Lung (tissue), 12 donors: ENCODE results near the gene NAV2. TPM values are rescaled to one million over a fixed set of nuclear protein-coding genes. Genes with fewer than 3 reads are reported as not detected.

Source experiments
- ATAC-seq: fragments of 200-7000 bp; cut with Tn5 transposase; one replicate; pipeline ENCODE4 v1.9.1; 2020; ENCODE audit warnings: moderate number of reproducible peaks; ENCODE audit not compliant: insufficient read depth, low FRiP score
- DNase-seq, 3 donors: peaks; one replicate each; pipeline ENCODE4 v3.0.0-alpha.2; 2013 to 2017
- H3K27ac ChIP-seq, 2 donors: one replicate each; pipeline ENCODE4 v1.5.1; 2013; ENCODE audit warnings: mild to moderate bottlenecking in 2 of 2, moderate library complexity in 2 of 2, control low read depth in 1 of 2, inconsistent platforms in 1 of 2, low read depth in 1 of 2, low read length in 1 of 2
- H3K27me3 ChIP-seq, 3 donors: one replicate each; pipeline ENCODE4 v1.5.1; 2013; ENCODE audit warnings: low read length in 2 of 3; ENCODE audit not compliant: control insufficient read depth in 3 of 3, insufficient read depth in 3 of 3
- H3K36me3 ChIP-seq, 4 donors: one replicate each; pipeline ENCODE4 v1.5.1; 2013; ENCODE audit warnings: low read length in 4 of 4, mild to moderate bottlenecking in 1 of 4, moderate library complexity in 1 of 4; ENCODE audit not compliant: control insufficient read depth in 4 of 4, insufficient read depth in 4 of 4
- H3K4me1 ChIP-seq, 5 donors: one replicate each; pipeline ENCODE4 v1.5.1; 2013; ENCODE audit warnings: low read length in 5 of 5, mild to moderate bottlenecking in 2 of 5, moderate library complexity in 1 of 5; ENCODE audit not compliant: control insufficient read depth in 5 of 5, insufficient read depth in 5 of 5
- H3K4me3 ChIP-seq: one replicate; pipeline ENCODE4 v1.5.1; 2013; ENCODE audit warnings: mild to moderate bottlenecking, control low read depth, moderate library complexity
- H3K9ac ChIP-seq, 2 donors: one replicate each; pipeline ENCODE4 v1.5.1; 2013; ENCODE audit warnings: low read length in 2 of 2, control low read depth in 1 of 2; ENCODE audit not compliant: insufficient read depth in 1 of 2
- H3K9me3 ChIP-seq, 4 donors: one replicate each; pipeline ENCODE4 v1.5.1; 2013; ENCODE audit warnings: low read length in 3 of 4, mild to moderate bottlenecking in 1 of 4, moderate library complexity in 1 of 4; ENCODE audit not compliant: control insufficient read depth in 4 of 4, insufficient read depth in 3 of 4
- CTCF ChIP-seq: IDR thresholded peaks from 2 replicates; pipeline ENCODE4 v1.5.1; 2012; ENCODE audit warnings: mild to moderate bottlenecking; ENCODE audit errors: control extremely low read depth, extremely low read depth
- WGBS, 2 donors: extraction: QIAGEN DNeasy Blood & Tissue Kit; methylation state at CpG; one replicate each; pipeline ENCODE4 v1.1.7; 2013; 5-methylcytosine and 5-hydroxymethylcytosine counted together
- polyA plus RNA-seq, 2 donors: library from polyadenylated mRNA; stranded (reverse); fragments of 200-250 nt; gene quantifications; one replicate each; pipeline ENCODE4 v1.2.1, GENCODE V29; 2013
- total RNA-seq, 2 donors: library from RNA; depleted of rRNA in 1 of 2; stranded (reverse); fragments of >200 nt in 1 of 2; gene quantifications; one replicate each; pipeline ENCODE4 v1.2.1, GENCODE V29; 2014 to 2021
- donor health status: control.
- donor health status: control.
- donor health status: Bipolar disorder and iron deficiency.
- donor health status: healthy.
- donor health status: DM: yes; HTN: yes; CAD: no.

The NAV2 gene
- total and polyA plus RNA-seq, 4 donors: 6.8 to 47.9 (median 20.2) TPM

- Histone ChIP-seq H3K36me3 (peaks cover 0 to 14% (median under 1%) of the 10 kb centered on the region in 4 donors), H3K9ac (no peak overlapping the region), H3K9me3 (no peaks in the 10 kb centered on the region), H3K27me3 (no peaks in the 10 kb centered on the region), H3K4me1 (peaks cover 0 to 6% (median under 1%) of the 10 kb centered on the region in 5 donors), H3K27ac (no peak overlapping the region), H3K4me3 (no peak overlapping the region)
- TF ChIP-seq CTCF: no peak
- WGBS, 2 donors: 87 to 91% methylated on average over 5 of the region's 5 CpGs
- ATAC-seq: no peak
- DNase-seq: no peak
Measured at GRCh38 chr11:19895776-19896175, 183.1 kb downstream of the NAV2 start.

- Histone ChIP-seq H3K4me3 (no peak overlapping the region), H3K4me1 (peaks cover 0 to 21% (median 6%) of the 10 kb centered on the region in 5 donors), H3K27me3 (no peaks in the 10 kb centered on the region), H3K36me3 (peaks cover 0 to 2% (median 0%) of the 10 kb centered on the region in 4 donors), H3K9ac (no peak overlapping the region), H3K27ac (no peak overlapping the region), H3K9me3 (no peaks in the 10 kb centered on the region)
- DNase-seq (peak; percentile 81 to 90 (median 86)), ATAC-seq (peak; percentile 53)
- WGBS, 2 donors: 46 to 70% methylated on average over 1 of the region's 1 CpG
- peak; percentile 39 for TF ChIP-seq CTCF
Measured at GRCh38 chr11:19903620-19904069, 191.0 kb downstream of the NAV2 start.

- Histone ChIP-seq H3K9ac (no peak overlapping the region), H3K9me3 (no peaks in the 10 kb centered on the region), H3K4me3 (no peak overlapping the region), H3K36me3 (peaks cover 0 to 4% (median 0%) of the 10 kb centered on the region in 4 donors), H3K4me1 (peaks cover 0 to 30% (median 3%) of the 10 kb centered on the region in 5 donors), H3K27me3 (no peaks in the 10 kb centered on the region), H3K27ac (no peak overlapping the region)
- peak in 2 of 3 donors; percentile 66 to 70 for DNase-seq
- WGBS, 2 donors: 32 to 38% methylated on average over 2 of the region's 2 CpGs
- TF ChIP-seq CTCF: peak; percentile 17
- no peak for ATAC-seq
Measured at GRCh38 chr11:19905280-19905853, 192.7 kb downstream of the NAV2 start.
